ENCODE data around the gene MAP4.

DNA sequence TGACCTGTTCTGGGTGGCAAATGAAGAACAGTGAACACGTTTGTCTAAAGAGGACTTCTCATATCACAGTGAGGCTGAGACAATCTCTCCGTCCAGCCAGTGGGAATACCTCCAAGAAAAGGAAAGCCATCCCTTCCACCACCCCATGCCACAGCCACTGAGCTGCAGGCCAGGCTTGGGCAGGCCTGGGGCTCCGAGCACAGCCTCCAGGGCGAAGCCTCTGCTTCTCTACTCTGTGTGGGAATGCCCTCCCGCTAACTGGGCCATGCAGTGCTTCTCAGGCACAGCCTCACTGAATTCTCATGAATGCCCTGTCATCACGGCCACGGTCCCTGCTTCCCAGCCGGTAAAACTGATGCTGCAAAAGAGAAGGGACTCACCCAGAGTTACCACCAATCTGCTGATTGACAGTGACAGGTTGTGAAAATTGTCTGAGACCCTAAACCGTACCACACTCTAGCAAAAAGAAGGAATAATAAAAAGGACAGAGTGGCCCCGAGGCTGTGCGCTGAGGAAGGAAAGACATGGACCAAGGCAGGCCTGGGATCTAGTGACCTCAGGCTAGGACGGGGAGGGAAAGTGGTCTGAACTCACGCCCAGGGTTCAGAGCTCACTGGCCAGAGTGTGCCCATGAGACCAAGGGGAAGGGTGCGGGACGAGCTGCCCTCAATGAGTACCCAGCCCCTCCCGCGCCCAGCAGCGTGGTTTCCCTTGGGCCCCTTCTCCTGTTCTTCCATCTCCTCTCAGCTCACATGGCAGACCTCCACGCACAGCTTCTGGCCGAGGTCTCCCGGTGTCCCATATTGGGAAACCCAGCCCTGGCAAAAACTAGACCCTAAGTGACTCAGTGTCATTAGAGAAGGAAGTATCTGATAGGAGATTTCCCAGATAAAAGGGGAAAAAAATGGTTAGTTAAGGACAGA lies 160.5 kb downstream of the MAP4 start:
- TF ChIP-seq, protein P1, sequence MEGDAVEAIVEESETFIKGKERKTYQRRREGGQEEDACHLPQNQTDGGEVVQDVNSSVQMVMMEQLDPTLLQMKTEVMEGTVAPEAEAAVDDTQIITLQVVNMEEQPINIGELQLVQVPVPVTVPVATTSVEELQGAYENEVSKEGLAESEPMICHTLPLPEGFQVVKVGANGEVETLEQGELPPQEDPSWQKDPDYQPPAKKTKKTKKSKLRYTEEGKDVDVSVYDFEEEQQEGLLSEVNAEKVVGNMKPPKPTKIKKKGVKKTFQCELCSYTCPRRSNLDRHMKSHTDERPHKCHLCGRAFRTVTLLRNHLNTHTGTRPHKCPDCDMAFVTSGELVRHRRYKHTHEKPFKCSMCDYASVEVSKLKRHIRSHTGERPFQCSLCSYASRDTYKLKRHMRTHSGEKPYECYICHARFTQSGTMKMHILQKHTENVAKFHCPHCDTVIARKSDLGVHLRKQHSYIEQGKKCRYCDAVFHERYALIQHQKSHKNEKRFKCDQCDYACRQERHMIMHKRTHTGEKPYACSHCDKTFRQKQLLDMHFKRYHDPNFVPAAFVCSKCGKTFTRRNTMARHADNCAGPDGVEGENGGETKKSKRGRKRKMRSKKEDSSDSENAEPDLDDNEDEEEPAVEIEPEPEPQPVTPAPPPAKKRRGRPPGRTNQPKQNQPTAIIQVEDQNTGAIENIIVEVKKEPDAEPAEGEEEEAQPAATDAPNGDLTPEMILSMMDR (IDR thresholded peaks at IDR 0.05), result no peak
- TF ChIP-seq POLR2A (IDR thresholded peaks at IDR 0.05) (no peak), POLR2AphosphoS5 (IDR thresholded peaks at IDR 0.05; ENCODE audit: insufficient read depth in 1 of 2, low read depth in 1 of 2) (no peak)
